Effector CD8-positive, alpha-beta T cell (primary cell): ENCODE measurements around the gene JUND.
"Not testable (repeated sequence)": the region's sequence is repeated elsewhere in the genome, so short reads cannot be mapped to it uniquely, and the experiment has no call there.

Source experiments
- DNase-seq: peaks from one replicate; lab custom pipeline; 2025; lab: John Stamatoyannopoulos, UW
- total RNA-seq, 4 experiments: gene quantifications; one replicate each; lab custom pipeline; 2026; lab: John Stamatoyannopoulos, UW

The JUND gene
- total RNA-seq = 94.9 to 425 (median 280) reads per million in 4 experiments

DNA sequence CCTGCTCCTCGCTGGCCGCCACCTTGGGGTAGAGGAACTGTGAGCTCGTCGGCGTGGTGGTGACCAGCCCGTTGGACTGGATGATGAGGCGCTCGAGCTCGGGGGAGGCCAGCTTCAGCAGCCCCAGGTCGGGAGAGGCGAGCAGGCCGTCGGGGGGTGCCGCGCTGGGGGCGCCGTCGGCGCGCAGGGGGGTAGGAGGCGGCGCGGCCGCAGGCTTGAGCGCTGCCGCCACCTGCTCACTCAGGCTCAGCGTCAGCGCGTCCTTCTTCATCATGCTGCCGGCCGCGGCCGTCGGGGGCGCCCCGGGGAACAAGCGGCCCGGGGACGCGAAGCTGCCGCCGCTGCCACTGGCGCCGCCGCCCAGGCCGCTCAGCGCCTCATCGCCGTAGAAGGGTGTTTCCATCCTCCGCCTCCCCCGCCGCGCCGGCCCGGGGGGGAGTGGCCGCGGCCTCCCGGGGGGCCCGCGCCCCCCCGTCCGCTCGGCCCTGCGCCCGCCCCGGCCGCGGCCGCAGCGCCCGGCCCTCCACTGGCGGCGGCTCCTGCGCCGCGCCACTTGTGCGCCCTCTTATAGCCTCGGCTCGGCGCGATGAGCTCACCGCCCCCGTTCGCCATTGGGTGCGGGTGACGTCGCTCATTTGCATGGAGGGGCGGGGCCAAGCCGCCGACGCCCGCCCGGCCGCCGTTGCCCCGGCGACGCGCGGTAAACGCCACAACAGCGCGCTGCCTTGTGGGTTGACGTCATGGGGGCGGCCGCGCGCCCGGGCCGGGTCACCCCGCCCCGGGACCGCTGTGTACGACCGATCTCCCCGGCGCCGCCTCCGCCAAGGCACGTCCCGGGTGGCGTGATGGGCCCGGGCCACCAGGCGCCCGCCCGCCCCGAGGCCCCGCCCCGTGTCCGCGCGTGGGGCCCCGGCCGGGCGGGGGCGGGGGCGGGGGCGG, at the start of gene JUND:
Gene JUND, minus strand, starts transcription at position 541 of the 939 bp plus-strand sequence. Its CDS starts 138 bp downstream, at position 403.
- peak; percentile 96 for DNase-seq

DNA sequence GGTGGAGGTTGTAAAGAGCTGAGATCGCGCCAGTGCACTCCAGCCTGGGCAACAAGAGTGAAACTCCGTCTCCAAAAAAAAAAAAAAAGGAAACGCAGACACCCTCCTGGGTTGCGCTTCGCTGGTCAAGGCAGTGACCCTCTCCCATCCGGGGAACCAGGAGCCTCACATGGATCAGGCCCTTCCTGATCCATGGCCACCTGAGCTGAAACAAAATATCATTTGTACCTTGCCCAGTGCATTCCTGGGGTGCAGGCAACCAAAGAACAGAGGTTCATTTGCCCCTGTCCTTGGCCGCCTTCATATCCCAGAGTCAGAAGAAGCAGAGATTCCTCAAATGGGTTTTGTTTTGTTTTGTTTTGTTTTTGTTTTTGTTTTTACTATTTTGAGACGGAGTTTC, 49.4 kb upstream of the JUND start:
- DNase-seq = no peak

DNA sequence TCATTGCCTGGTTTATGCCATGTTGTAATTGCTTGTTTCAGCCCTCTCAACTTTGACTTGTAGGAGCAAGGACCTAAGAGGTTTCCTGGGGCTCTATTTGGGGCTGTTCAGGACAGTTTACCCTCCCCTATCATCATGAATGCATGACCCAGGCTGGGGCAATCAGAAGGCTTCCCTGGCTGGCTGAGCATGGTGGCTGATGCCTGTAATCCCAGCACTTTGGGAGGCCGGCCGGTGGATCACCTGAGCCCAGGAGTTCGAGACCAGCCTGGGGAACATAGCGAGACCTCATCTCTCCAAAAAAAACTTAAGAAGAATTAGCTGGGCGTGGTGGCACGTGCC, 47.6 kb upstream of the JUND start:
- DNase-seq = no peak

DNA sequence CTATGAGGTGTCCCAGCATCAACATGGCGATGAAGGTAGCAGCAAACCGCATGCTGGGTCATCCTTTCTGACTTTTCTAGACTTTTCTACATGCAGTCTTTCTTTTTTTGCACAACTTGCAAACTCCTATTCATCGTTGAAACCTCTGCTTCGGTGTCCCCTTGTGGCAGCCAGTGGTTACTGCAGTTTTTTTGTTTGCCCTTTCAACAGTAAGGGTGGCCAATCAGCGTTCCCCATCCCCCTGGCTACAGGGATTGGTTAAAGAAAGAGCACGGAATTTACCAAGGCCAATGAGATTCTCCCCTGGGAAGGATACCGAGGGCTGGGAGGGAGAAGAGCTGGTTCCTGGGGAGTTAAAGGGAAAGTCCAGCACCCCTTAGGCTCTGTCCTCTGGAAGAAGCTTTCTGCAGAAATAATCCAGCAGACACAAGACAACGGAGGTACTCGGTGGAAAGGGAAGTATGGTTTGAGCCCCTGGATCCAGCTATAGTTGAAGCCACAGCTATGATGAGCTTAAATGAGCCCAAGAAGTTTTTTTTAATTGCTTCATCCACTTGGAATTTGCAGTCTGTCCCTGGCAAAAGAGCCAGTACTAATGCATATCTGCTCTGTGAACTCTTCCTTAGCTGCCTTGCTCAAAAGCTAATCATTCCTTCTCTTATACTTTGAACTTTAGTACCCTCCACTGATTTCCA, 47.1 kb upstream of the JUND start:
- DNase-seq = peak; percentile 80

DNA sequence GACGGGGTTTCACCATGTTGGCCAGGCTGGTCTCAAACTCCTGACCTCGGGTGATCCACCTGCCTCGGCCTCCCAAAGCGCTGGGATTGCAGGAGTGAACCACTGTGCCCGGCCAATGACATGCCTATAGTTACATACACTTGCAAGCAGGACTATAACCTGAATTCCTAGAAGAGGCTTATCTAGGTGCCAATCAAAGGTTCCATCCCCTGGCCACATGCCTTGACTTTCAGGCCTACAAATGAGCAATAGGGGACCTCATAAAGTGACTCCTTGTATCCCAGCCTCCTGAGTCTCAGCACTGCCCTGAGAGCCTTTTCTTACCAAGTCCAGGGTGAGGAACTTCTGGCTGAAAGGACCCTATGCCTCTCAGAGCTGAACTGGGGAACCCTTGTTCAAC, 45.4 kb upstream of the JUND start:
- no peak for DNase-seq

DNA sequence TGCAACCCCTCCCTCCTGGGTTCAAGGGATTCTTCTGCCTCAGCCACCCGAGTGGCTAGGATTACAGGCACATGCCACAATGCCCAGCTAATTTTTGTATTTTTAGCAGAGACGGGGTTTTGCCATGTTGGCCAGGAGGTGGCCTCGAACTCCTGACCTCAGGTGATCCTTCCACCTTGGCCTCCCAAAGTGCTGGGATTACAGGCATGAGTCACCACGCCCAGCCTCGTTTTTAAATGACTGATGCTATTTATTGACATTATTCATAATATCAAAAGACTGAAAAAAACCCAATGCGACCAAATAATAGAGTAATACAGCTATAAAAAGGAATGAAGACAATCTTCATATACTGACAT, 42.9 kb upstream of the JUND start:
- not testable (repeated sequence) for DNase-seq

DNA sequence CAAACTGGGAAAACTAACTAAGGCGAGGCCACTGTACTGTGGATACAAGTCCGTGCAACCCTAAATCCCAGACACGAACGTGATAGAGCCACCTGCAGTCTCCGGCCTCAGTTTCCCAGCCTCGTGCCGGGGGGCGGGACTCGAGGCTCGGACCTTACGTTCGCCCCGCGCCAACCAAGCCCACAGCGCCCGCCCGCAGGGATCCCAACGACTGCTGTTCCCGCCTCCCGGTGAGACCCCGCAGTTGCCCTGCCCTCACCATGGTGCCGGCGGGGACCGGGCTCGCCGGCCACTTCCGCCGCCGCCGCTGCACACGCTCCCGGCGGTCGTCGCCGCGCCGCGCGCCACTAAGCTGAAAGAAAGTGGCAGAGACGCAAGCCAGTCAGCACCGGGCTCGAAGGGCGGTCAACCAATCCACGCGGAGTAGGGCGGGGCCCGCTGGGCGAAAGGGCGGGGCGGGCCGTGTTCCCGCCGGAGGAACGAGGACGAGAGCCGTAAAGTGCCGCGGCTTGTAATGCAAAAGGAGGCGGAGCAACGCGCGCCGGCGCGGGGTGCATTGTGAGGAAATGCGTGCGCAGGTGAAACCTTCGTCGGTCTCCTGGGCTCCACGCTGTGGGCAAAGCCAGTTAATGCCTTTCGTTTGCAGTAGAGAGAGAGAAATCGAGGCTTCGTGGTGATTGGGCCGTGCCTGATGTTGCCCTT, 41.5 kb upstream of the JUND start, which contains the start of gene LSM4:
Gene LSM4, minus strand, starts transcription at position 318 of the 702 bp plus-strand sequence. Its CDS starts 56 bp downstream, at position 262.
- DNase-seq = peak; percentile 99

DNA sequence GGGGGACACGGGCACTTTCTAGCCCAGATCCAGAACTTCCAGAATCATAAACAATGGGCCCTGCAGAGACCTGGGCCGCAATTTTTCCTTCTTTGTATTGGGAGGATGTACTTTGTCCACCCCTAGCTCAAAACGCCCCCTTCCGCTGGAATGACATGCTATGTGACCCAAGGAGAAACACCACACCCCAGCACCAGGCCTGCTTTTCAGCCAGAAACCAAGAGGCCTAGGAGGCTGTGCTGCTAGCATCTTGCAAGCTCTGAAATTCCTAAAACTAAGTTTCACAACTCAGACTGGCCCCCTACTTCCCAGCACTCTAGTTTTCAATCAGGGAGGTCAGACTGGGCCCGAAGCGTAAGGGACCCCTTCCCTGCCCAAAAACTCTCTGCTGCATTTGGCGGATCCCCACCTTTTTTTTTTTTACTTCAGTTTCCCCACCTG, 40.9 kb upstream of the JUND start:
- no peak for DNase-seq

DNA sequence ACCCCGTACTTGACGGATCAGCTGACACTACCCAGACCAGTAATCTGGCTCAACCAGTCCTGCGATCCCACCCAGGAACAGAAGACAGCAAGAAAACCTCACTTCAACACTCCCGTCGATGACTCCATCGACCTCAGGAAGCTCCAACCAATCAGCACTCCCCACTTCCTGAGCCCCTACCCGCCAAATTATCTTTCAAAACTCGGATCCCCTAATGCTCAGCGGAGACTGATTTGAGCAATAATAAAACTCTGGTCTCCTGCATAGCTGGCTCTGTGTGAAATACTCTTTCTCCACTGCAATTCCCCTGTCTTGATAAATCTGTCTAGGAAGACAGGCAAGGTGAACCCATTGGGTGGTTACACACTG, 40.3 kb upstream of the JUND start:
- no peak for DNase-seq

DNA sequence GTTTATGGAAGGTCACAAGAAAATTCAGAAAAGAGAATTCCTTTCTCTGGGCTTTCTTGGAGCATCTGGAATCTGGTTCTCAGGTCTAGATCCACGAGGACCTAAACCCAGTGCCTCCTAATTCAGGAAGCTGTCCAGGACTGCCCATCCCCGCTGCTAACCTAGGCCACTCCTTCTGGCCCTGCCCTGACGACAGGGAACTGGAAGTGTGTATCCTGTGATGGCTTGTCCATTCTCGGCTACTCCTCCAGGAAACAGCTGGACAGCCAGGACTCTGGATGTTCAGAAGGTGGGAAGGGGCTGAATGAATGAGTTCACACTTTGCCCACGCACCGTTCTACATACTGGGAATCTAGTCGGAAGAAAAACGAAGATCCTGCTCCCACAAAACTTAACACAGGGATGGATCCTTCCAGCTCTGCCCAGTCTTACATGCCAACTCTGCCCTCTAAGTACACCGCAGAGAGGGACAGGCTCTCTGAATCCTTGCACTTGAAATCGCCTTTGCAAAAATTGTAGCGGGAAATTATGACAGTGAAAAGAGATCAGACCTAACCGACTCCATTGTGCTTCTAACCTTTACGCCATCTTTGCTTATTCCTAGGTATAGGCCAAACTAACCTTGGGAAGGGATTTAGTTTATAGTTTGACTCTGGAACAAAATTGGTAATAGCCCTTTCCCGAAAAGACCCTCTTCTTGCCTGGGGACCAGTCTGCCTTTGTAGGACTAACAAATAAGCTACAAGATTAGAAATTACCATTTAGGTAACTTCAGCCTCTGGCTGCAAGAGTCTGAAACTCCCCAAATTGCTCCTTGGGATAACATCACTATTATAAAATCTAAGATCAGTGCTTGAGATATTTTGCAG, 39.7 kb upstream of the JUND start:
- DNase-seq = no peak

DNA sequence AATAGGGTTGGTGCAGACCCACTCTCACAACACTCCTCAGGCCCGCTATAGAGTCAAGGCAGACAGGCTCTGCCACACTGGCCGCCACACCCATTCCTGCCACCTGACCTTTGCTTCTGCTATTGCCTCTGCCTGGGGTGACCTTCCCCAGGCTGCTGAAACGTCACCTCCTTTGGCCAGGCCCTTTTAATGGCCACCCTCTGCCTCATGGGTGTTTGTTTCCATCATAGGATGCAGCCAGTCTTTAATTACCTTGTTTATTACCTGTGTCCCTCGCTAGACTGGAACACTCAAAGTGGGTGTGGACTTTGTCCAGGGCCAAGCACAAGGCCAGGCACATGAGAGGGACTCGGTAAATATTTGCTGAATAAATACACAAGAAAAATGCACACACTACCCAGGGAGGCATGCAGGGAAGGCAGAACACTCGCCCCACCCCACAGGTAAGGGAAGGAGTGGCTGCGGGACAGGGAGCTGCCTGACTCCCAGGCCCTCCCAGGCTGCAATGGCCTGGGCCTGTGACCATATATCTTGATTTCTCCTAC, 38.2 kb upstream of the JUND start:
- no peak for DNase-seq

DNA sequence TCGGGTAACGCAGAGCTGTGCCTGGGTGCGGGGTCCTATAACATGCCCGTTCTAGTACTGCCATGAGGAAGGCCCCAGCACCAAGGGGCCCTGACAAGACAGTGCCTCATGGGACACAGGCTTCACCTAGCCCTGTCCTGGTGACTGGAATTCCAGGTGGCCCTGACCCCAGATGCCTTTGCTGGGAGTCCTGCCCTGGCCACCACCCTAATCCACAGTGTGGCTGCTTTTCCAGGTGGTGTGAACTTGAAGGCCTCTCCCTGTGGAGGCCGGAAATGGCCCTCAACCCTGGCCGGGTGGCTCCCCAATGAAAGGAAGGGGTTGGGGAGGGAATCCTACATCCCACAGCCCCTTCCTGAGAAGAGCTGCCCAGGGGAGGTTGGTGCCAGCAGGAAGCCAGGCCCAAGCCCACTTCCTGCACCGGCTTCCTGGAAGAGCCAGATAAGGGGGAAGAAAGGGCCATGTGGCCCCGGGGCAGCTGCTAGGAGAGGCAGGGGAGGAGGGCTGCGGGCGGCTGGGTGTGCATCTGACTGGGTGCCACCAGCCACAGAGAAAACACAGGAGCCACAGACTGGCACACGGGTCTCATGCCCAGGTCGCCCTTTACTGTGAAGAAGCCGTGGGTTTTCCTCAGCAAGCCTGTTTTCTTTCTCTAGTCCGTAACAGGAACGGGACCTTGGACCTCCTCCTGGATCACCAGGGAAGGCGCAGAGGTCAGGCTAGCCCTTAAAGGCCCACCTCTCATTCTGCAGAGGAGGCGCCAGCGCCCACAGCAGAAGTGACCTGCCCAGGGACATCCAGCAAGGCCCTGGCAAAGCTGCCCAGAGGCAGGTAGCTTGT, 36.8 kb upstream of the JUND start:
- DNase-seq = no peak

DNA sequence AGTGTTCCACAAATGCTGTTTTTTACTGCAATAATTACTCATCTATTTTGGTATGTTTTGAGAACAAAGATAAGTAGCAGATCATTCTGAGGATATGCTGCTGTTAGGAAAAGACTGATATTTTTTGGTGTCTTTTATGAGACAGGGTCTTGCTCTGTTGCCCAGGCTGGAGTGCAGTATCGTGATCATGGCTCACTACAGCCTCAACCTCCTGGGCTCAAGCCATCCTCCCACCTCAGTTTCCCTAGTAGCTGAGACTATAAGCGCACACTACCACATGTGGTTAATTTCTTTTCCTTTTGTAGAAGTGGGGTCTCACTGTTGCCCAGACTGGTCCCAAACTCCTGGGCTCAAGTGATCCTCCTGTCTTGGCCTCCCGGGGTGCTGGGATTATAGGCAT, 32.0 kb upstream of the JUND start:
- DNase-seq = no peak

DNA sequence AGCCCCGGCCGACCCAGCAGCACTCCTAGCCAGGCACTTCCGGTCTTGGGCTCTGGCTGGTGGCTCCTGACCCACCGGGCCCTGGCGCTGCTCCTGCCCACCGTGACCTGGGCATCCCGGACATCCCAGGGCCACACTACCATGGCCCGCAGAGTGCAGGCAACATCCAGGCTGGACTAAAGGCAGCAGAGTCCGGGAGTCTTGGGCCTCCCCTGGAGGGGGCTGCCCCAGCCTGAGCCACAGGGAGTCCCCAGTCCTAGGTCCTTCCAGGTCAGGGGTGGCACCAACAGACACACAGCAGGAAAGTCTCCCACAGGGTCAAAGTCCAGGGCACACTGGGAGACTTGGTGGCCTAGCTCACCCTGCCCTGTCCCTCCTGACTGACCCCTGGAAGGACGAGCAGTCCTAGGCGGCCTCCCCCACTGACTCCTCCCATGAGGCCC, 30.7 kb upstream of the JUND start:
- DNase-seq = no peak

DNA sequence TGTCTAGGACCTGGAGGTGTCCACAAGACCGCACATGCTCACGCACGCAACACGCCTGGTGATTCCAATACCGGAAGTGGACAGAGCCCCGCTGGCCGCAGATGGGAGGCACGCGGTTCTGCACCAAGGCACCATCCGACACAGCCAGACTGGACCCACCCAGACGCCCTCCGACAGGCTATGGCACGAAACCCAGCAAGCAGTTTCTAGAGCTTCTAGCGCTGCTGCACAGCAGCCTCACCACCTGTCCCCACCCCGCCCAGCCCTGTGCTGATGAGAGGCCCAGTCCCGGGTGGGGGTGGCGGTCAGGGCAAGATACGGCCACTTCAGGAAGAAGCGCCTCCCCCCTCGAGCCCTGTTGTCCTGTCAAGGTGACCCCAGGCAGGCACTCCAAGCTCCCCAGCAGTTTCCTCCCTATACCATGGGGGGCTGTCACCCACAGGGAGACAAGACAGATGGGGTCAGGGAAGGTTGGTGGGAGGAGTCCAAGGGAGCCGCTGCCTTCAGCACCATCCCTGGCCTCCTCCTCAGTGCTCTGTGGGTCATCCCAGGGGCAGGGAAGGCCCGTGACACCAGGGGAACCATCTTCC, 30.2 kb upstream of the JUND start:
- DNase-seq = no peak

DNA sequence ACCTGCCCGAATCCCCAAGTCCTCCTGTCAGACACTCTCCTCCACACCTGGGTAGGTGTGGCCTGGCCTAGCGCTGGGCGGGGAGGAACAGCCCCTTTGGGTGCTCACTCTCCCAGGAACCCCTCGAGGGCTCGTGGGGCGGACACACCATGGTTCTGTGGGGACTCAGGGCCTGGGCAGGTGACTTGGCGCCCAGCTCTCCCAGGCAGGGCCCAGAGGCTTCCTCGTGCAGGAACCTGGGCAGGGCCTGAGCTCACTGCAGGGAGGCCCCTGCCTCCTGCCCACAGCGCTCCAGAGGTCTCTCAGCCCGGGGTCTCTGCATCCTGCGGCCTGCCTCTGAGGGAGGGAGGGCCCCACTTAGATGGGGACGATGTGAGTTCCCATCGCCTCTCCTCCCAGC, 29.5 kb upstream of the JUND start:
- DNase-seq = no peak

DNA sequence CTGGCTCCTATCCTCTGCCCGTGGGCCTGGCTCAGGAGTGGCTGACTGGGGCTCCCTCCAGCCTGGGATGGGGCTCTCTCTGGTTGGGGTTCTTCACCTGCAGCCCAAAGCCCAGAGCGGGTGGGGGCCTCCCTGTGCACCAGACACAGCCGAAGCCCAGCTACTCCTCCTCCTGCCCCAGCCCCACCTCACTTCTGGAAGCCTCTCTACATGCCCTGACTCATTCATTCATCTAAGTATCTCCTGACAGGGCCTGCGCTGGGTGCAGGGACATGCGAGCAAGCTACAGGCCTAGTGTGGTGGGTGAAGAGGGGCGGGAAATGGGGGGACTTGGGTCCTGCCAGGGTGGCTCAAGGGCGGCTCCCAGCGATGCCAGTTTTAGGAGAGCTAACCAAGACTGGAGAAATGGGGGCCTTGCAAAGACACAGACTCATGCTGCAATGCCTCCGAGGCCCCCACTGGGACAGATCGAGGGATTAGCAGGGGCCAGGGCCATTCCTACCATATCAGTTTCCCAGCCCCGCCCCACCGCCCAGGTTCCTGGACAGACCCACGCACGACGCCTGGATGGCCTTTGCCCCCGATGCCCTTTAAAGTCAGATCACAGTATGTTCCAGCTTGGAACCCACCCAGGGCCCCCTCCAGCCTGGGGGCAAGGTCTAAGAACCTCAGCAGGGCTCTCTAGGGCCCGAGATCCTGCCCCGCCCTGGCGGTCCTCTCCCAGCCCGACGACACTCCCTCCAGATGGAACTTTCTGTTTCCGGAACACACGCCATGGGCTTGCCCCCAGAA, 28.9 kb upstream of the JUND start:
- DNase-seq = no peak

DNA sequence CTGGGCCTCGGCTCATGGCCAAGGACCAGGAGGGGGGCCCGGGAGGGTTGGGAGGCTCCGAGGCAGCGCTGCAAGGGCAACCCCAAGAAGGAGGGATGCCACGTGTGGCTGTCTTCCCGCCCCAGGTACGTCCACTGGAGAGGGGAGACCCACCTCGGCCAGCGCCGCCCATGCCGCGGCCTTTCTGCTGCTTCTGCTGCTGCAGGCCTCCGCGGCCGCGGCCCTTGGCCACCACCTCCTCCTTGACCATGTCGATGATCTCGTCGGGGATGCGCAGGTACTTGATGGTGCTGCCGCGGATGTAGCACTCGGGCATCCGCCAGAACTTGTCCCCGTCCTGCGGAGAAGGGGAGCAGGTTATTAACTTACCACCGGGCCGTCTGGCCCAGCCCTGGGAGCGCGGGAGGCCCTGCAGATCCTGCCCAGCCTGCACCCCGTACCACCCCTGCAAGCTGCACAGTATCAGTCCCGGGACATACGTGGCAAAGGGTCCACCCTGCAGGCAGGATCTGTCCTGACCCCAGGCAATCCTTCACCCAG, 28.2 kb upstream of the JUND start:
- DNase-seq = no peak

DNA sequence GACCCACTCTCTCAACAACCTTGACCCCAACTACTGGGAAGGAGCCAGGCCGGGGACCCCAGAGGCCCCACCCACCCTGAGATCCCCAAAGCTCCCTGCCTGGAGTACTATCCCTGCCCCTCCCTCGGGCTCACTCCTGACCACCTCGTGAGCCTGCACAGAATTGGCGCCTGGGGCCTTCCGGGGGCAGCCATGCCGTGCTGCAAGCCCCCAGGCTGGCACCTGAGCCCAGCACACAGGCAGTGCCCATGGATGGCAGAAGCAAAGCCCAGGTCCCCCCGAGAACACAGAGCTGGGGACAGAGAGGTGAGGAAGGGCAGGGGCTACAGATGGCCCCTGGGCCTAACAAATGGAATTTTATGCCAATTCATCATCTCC, 27.5 kb upstream of the JUND start:
- no peak for DNase-seq
